Activated CD4-positive, alpha-beta T cell treated with anti-CD3 and anti-CD28 coated beads, Interleukin-2, amount 10 ng/mL, durations not matched to agents 24 days and 14 days (primary cell): ENCODE results near the gene FOXD4L5. TPM values are rescaled to one million over a fixed set of nuclear protein-coding genes. Genes with fewer than 3 reads are reported as not detected.
"Not testable (repeated sequence)": the region's sequence is repeated elsewhere in the genome, so short reads cannot be mapped to it uniquely, and the experiment has no call there.

Source experiments
- DNase-seq: peaks from one replicate; pipeline ENCODE4 v3.0.0; 2022
- H3K27ac Mint-ChIP-seq: one replicate; pipeline ENCODE4 v1.8.0; 2022; ENCODE audit warnings: mild to moderate bottlenecking, mixed read lengths
- H3K27me3 Mint-ChIP-seq: one replicate; pipeline ENCODE4 v1.8.0; 2022; ENCODE audit warnings: mixed read lengths
- H3K36me3 Mint-ChIP-seq: one replicate; pipeline ENCODE4 v1.8.0; 2022; ENCODE audit warnings: low read depth, mild to moderate bottlenecking, mixed read lengths
- H3K4me1 Mint-ChIP-seq: one replicate; pipeline ENCODE4 v1.8.0; 2021; ENCODE audit warnings: mixed read lengths
- H3K4me3 Mint-ChIP-seq: one replicate; pipeline ENCODE4 v1.8.0; 2022; ENCODE audit warnings: mild to moderate bottlenecking, moderate library complexity, mixed read lengths
- H3K9me3 Mint-ChIP-seq: one replicate; pipeline ENCODE4 v1.8.0; 2021; ENCODE audit warnings: mixed read lengths
- intact Hi-C: fragments of 100-400 bp; cut with micrococcal nuclease; formaldehyde crosslinking; loops from one replicate; pipeline ENCODE4 v1.15.1; 2023
- total RNA-seq: library from RNA; stranded (reverse); gene quantifications from 2 replicates; pipeline ENCODE4 v1.2.3, GENCODE V29; 2022

Gene FOXD4L5
- 0.17 TPM in 1 of 2 replicates, not detected in the other for total RNA-seq

- H3K27me3 Mint-ChIP-seq, intact Hi-C loops, DNase-seq, H3K4me1 Mint-ChIP-seq, H3K27ac Mint-ChIP-seq, H3K9me3 Mint-ChIP-seq, H3K36me3 Mint-ChIP-seq: not testable (repeated sequence)
- H3K4me3 Mint-ChIP-seq = peak within 1 kb of the TSS; percentile 32
Measured at GRCh38 chr9:65285109-65285508, at the start of gene FOXD4L5. TSS of gene FOXD4L5 (minus strand) at chr9:65285209. CDS start at chr9:65284377, 832 bp downstream.

- H3K27me3 Mint-ChIP-seq, DNase-seq, H3K27ac Mint-ChIP-seq, H3K9me3 Mint-ChIP-seq, H3K36me3 Mint-ChIP-seq, intact Hi-C loops, H3K4me1 Mint-ChIP-seq: not testable (repeated sequence)
- peak overlapping the region; percentile 32 for H3K4me3 Mint-ChIP-seq
Measured at GRCh38 chr9:65283943-65284342, 1.1 kb downstream of the FOXD4L5 start.

GRCh38 chr9:65282976-65283375, 2.0 kb downstream of the FOXD4L5 start:
- H3K9me3 Mint-ChIP-seq, H3K27ac Mint-ChIP-seq, DNase-seq, intact Hi-C loops, H3K4me1 Mint-ChIP-seq, H3K4me3 Mint-ChIP-seq, H3K27me3 Mint-ChIP-seq, H3K36me3 Mint-ChIP-seq: not testable (repeated sequence)
